HCT116 (cell line): ENCODE data around the gene EI24. TPM values are rescaled to one million over a fixed set of nuclear protein-coding genes. Genes with fewer than 3 reads are reported as not detected.
"Not testable (repeated sequence)": the region's sequence is repeated elsewhere in the genome, so short reads cannot be mapped to it uniquely, and the experiment has no call there.

Source experiments
- ATAC-seq: fragments of 200-7000 bp; cut with Tn5 transposase; 2 replicates; pipeline ENCODE4 v1.9.1; 2020; ENCODE audit warnings: mild to moderate bottlenecking, moderate library complexity
- BruUV-seq: library from RNA; stranded (reverse); fragments of 400-500 nt; replicated peaks from 2 replicates; lab custom pipeline; 2021; lab: Mats Ljungman, UMichigan
- CTCF ChIA-PET: fragments of 300-600 bp; sonication (Branson Sonifier 250); formaldehyde crosslinking; loops from one replicate; lab custom pipeline; 2021; ENCODE audit warnings: antibody characterized with exemption; lab: Charles Lee
- POLR2A ChIA-PET: fragments of 300-600, 350-600 bp; sonication (Branson Sonifier 250); formaldehyde crosslinking; loops from one replicate; lab custom pipeline; 2021; ENCODE audit warnings: antibody characterized with exemption; lab: Charles Lee
- RAD21 ChIA-PET, 2 experiments: fragments of 300-600 bp; sonication (Branson Sonifier 250); formaldehyde crosslinking; loops; one replicate each; lab custom pipeline; 2023; ENCODE audit warnings: low total read pairs in 2 of 2; ENCODE audit not compliant: uncharacterized antibody in 2 of 2, unreplicated experiment in 2 of 2, low non-redundant PET in 1 of 2; lab: Charles Lee
- DNase-seq: peaks from one replicate; pipeline ENCODE4 v3.0.0-alpha.2; 2010; ENCODE audit warnings: low read depth, low spot score
- H2AFZ ChIP-seq: fragments of 200-600 bp; shearing (Covaris generic), sonication (generic); 2 replicates; pipeline ENCODE4 v1.6.1; 2017; ENCODE audit warnings: low read depth, mixed run types, mixed read lengths, antibody characterized with exemption, low read length; ENCODE audit not compliant: poor library complexity, severe bottlenecking
- H3K27ac ChIP-seq: 2 replicates; pipeline ENCODE4 v1.5.1; 2012; ENCODE audit warnings: low read depth, low read length
- H3K27me3 ChIP-seq: fragments of 200-600 bp; sonication (generic); 2 replicates; pipeline ENCODE4 v1.6.1; 2016; ENCODE audit warnings: mixed run types, low read length, mixed read lengths; ENCODE audit not compliant: insufficient read depth
- H3K36me3 ChIP-seq, 2 experiments: fragments of 200-500 bp in 1 of 2; fragments of 200-600 bp in 1 of 2; sonication (Bioruptor generic) in 1 of 2; sonication (generic) in 1 of 2; 2 replicates each; pipeline versions ENCODE4 v1.5.1 to v1.6.1; 2014 to 2016; ENCODE audit warnings: low read length in 2 of 2, inconsistent platforms in 1 of 2, mixed read lengths in 1 of 2, mixed run types in 1 of 2; ENCODE audit not compliant: insufficient read depth in 2 of 2, control insufficient read depth in 1 of 2
- H3K4me1 ChIP-seq, 2 experiments: fragments of 200-600 bp in 1 of 2; sonication (generic) in 1 of 2; 2 replicates each; pipeline versions ENCODE4 v1.5.1 to v1.6.1; 2012 to 2017; ENCODE audit warnings: low read length in 2 of 2, inconsistent platforms in 1 of 2, mild to moderate bottlenecking in 1 of 2, mixed read lengths in 1 of 2, mixed run types in 1 of 2, moderate library complexity in 1 of 2; ENCODE audit not compliant: insufficient read depth in 2 of 2, control insufficient read depth in 1 of 2
- H3K4me2 ChIP-seq: fragments of 200-600 bp; sonication (generic); 2 replicates; pipeline ENCODE4 v1.6.1; 2017; ENCODE audit warnings: mixed run types, low read length, mixed read lengths
- H3K4me3 ChIP-seq, 2 experiments: fragments of 200-600 bp in 1 of 2; sonication (generic) in 1 of 2; replicated peaks in 1 of 2; 2 replicates each; pipeline ENCODE4 v1.5.1; 2011 to 2016; ENCODE audit warnings: low read length in 2 of 2, control low read depth in 1 of 2, low read depth in 1 of 2, mild to moderate bottlenecking in 1 of 2, mixed read lengths in 1 of 2, mixed run types in 1 of 2
- H3K79me2 ChIP-seq: fragments of 200-600 bp; sonication (generic); 2 replicates; pipeline ENCODE4 v1.6.1; 2017; ENCODE audit warnings: mild to moderate bottlenecking, mixed run types, low read length, moderate library complexity, mixed read lengths; ENCODE audit not compliant: insufficient read depth
- H3K9ac ChIP-seq: fragments of 200-600 bp; sonication (generic); 2 replicates; pipeline ENCODE4 v1.6.1; 2016; ENCODE audit warnings: low read length, mixed read lengths
- H3K9me2 ChIP-seq: fragments of 200-600 bp; sonication (generic), shearing (Covaris generic); 2 replicates; pipeline ENCODE4 v1.6.1; 2017; ENCODE audit warnings: mixed run types, mild to moderate bottlenecking, moderate library complexity; ENCODE audit not compliant: insufficient read depth
- H3K9me3 ChIP-seq, 2 experiments: fragments of 200-500 bp in 1 of 2; fragments of 200-600 bp in 1 of 2; sonication (Bioruptor generic) in 1 of 2; sonication (generic) in 1 of 2; 2 replicates each; pipeline ENCODE4 v1.6.1; 2014 to 2017; ENCODE audit warnings: low read length in 2 of 2, mixed read lengths in 2 of 2, inconsistent platforms in 1 of 2, low read depth in 1 of 2, mild to moderate bottlenecking in 1 of 2, mixed run types in 1 of 2, moderate library complexity in 1 of 2; ENCODE audit not compliant: control insufficient read depth in 1 of 2, insufficient read depth in 1 of 2
- H4K20me1 ChIP-seq: fragments of 200-600 bp; sonication (generic), shearing (Covaris generic); 2 replicates; pipeline ENCODE4 v1.6.1; 2017; ENCODE audit warnings: mixed run types, mild to moderate bottlenecking, moderate library complexity; ENCODE audit not compliant: insufficient read depth
- EZH2phosphoT487 ChIP-seq: fragments of 200-600 bp; IDR thresholded peaks from 2 replicates; pipeline ENCODE4 v1.6.1; 2018; ENCODE audit warnings: antibody characterized with exemption, borderline replicate concordance
- FOSL1 ChIP-seq: IDR thresholded peaks from 2 replicates; pipeline ENCODE4 v1.6.1; 2012; ENCODE audit warnings: low read depth
- POLR2A ChIP-seq: IDR thresholded peaks from 2 replicates; pipeline ENCODE4 v1.7.0; 2011; ENCODE audit warnings: borderline replicate concordance; ENCODE audit not compliant: insufficient read depth, insufficient read length; ENCODE audit errors: extremely low read depth
- POLR2AphosphoS5 ChIP-seq: IDR thresholded peaks from 2 replicates; pipeline ENCODE4 v1.6.1; 2011; ENCODE audit warnings: mild to moderate bottlenecking, low read depth, low read length, moderate library complexity
- YY1 ChIP-seq: IDR thresholded peaks from 2 replicates; pipeline ENCODE4 v1.6.1; 2011; ENCODE audit warnings: low read length, low read depth, moderate library complexity, mild to moderate bottlenecking; ENCODE audit not compliant: insufficient replicate concordance; ENCODE audit errors: extremely low read depth
- intact Hi-C: fragments of 100-400 bp; cut with micrococcal nuclease; formaldehyde crosslinking; loops from 2 replicates; pipeline ENCODE4 v1.10.0; 2022
- total RNA-seq: library from RNA; stranded (reverse); gene quantifications from one replicate; pipeline ENCODE4 v1.2.1, GENCODE V29; 2021; ENCODE audit not compliant: unreplicated experiment
- TF ChIP-seq, protein P1 (sequence below): IDR thresholded peaks from 2 replicates; pipeline ENCODE4 v1.6.1; 2012

Gene EI24
- total RNA-seq, 1 experiment from 2014 or later, result 130 TPM

DNA sequence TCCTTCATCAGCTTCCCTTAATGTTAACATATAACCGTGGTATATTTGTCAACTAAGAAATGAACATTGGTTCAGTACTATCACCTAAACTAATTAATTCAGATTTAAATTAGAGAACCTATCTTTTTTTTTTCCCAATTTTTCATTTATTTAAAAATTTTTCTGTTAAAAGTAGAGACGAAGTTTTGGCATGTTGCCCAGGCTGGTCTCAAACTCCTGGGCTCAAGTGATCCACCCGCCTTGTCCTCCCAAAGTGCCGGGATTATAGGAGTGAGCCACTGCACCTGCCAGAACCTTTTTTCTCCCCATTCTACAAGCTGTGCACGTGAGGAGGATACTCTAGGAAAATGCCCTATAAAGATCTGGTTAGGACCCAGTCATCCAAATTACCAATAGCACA is 3.6 kb downstream of the EI24 start:
- no peaks in the 10 kb centered on the region for H3K27me3 ChIP-seq
- POLR2A ChIA-PET, result no interaction called here
- peaks cover 8 to 11% of the 10 kb centered on the region in 2 experiments for H3K4me1 ChIP-seq
- no peak overlapping the region for H2AFZ ChIP-seq
- DNase-seq (no peak), ATAC-seq (no peak)
- H3K9me2 ChIP-seq, result no peaks in the 10 kb centered on the region
- no peaks in the 10 kb centered on the region for H4K20me1 ChIP-seq
- CTCF ChIA-PET, result no interaction called here
- RAD21 ChIA-PET, result no interaction called here
- peaks cover 23 to 40% of the 10 kb centered on the region in 2 experiments; a peak in 3 of 4 replicates for H3K36me3 ChIP-seq
- H3K4me3 ChIP-seq, result no peak overlapping the region
- H3K9ac ChIP-seq, result no peak overlapping the region
- no peaks in the 10 kb centered on the region for H3K9me3 ChIP-seq
- no peak for TF ChIP-seq POLR2AphosphoS5
- no peak for TF ChIP-seq YY1
- TF ChIP-seq FOSL1, result no peak
- no peak for TF ChIP-seq EZH2phosphoT487
- no peak for TF ChIP-seq POLR2A
- TF ChIP-seq, protein P1, sequence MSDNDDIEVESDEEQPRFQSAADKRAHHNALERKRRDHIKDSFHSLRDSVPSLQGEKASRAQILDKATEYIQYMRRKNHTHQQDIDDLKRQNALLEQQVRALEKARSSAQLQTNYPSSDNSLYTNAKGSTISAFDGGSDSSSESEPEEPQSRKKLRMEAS, result no peak
- TF ChIP-seq, all 23 proteins: peak for 0
- Histone ChIP-seq H3K4me2 (no peak overlapping the region), H3K27ac (no peak overlapping the region), H3K79me2 (peaks cover 40% of the 10 kb centered on the region)
- intact Hi-C loops, result no loop called here
- BruUV-seq, result no TSS peak

DNA sequence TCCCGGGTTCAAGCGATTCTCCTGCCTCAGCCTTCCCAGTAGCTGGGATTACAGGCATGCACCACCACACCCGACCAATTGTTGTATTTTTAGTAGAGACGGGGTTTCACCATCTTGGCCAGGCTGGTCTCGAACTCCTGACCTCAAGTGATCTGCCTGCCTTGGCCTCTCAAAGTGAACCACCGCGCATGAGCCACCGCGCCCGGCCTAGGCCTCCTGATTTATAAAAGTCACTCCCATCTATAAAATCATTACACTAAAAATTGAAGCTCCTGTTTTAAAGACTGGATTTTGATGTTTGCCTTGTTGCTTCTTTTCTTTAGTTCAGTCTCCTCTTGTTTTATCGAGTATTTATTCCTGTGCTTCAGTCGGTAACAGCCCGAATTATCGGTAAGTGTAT is 7.9 kb downstream of the EI24 start:
- H3K4me1 ChIP-seq, H3K4me2 ChIP-seq, intact Hi-C loops, CTCF ChIA-PET, H3K4me3 ChIP-seq, H3K27me3 ChIP-seq, H2AFZ ChIP-seq, RAD21 ChIA-PET, DNase-seq, BruUV-seq, H3K9me3 ChIP-seq, H3K9ac ChIP-seq, H3K9me2 ChIP-seq, H3K27ac ChIP-seq, ATAC-seq, POLR2A ChIA-PET, H4K20me1 ChIP-seq: not testable (repeated sequence)
- Histone ChIP-seq H3K36me3 (peaks cover 36 to 64% of the 10 kb centered on the region in 2 experiments), H3K79me2 (peaks cover 13% of the 10 kb centered on the region)
